CD4-positive, alpha-beta T cell treated with Interleukin-4 for 1 hour (primary cell): ENCODE results near the gene PEX10.
A peak's percentile ranks its signal among the peaks of the same experiment; 100 is the strongest.
"Not testable (repeated sequence)": the region's sequence is repeated elsewhere in the genome, so short reads cannot be mapped to it uniquely, and the experiment has no call there.

Source experiments
- DNase-seq, 2 donors: peaks; one replicate each; pipeline ENCODE4 v3.0.0-alpha.2; 2020 to 2022

The PEX10 gene

GRCh38 chr1:2412395-2412772 lies at the start of gene PEX10:
TSS of gene PEX10 (minus strand) at chr1:2412564. CDS start at chr1:2412502, 62 bp downstream.
- DNase-seq = peak; percentile 98

GRCh38 chr1:2460996-2461751 lies 48.8 kb upstream of the PEX10 start:
- no peak for DNase-seq

- no peak for DNase-seq
These were observed 47.8 kb upstream of the PEX10 start for GRCh38 chr1:2460203-2460602.

GRCh38 chr1:2459757-2460156 lies 47.4 kb upstream of the PEX10 start:
- no peak for DNase-seq

GRCh38 chr1:2459102-2459753 lies 46.9 kb upstream of the PEX10 start:
- DNase-seq = not testable (repeated sequence)

- DNase-seq = no peak
These were observed 46.3 kb upstream of the PEX10 start for GRCh38 chr1:2458687-2459086.

GRCh38 chr1:2457444-2457843 lies 45.1 kb upstream of the PEX10 start:
- DNase-seq = no peak

GRCh38 chr1:2455757-2456156 lies 43.4 kb upstream of the PEX10 start:
- no peak for DNase-seq

GRCh38 chr1:2454227-2454626 lies 41.9 kb upstream of the PEX10 start:
- no peak for DNase-seq

GRCh38 chr1:2452932-2453315 lies 40.6 kb upstream of the PEX10 start:
- DNase-seq = no peak

GRCh38 chr1:2452201-2452931 lies 40.0 kb upstream of the PEX10 start:
- DNase-seq = no peak

- DNase-seq = no peak
These were observed 39.4 kb upstream of the PEX10 start for GRCh38 chr1:2451741-2452140.

- DNase-seq = no peak
These were observed 37.5 kb upstream of the PEX10 start for GRCh38 chr1:2449636-2450454.

- no peak for DNase-seq
These were observed 35.7 kb upstream of the PEX10 start for GRCh38 chr1:2448098-2448445.

GRCh38 chr1:2447276-2448097 lies 35.1 kb upstream of the PEX10 start:
- no peak for DNase-seq

GRCh38 chr1:2446861-2447260 lies 34.5 kb upstream of the PEX10 start:
- no peak for DNase-seq

GRCh38 chr1:2446394-2446793 lies 34.0 kb upstream of the PEX10 start:
- no peak for DNase-seq

GRCh38 chr1:2445823-2446215 lies 33.5 kb upstream of the PEX10 start:
- no peak for DNase-seq

GRCh38 chr1:2445162-2445822 lies 32.9 kb upstream of the PEX10 start:
- DNase-seq = no peak

GRCh38 chr1:2444138-2444591 lies 31.8 kb upstream of the PEX10 start:
- no peak for DNase-seq

GRCh38 chr1:2443277-2444137 lies 31.1 kb upstream of the PEX10 start:
- peak; percentile 13 to 22 for DNase-seq
